Kidney epithelial cell (primary cell): ENCODE measurements around the gene EPHA4. TPM values are rescaled to one million over a fixed set of nuclear protein-coding genes. Genes with fewer than 3 reads are reported as not detected.
"Not testable (repeated sequence)": the region's sequence is repeated elsewhere in the genome, so short reads cannot be mapped to it uniquely, and the experiment has no call there.

Source experiments
- DNase-seq: peaks from one replicate; pipeline ENCODE4 v3.0.0-alpha.2; 2010; ENCODE audit warnings: low read depth
- H3K27me3 ChIP-seq: 2 replicates; pipeline ENCODE4 v1.6.0; 2011; ENCODE audit warnings: low read length; ENCODE audit not compliant: control insufficient read depth, insufficient read depth
- H3K36me3 ChIP-seq: 2 replicates; pipeline ENCODE4 v1.5.1; 2011; ENCODE audit warnings: low read length; ENCODE audit not compliant: control insufficient read depth, insufficient read depth
- H3K4me3 ChIP-seq: 2 replicates; pipeline ENCODE4 v1.5.1; 2011; ENCODE audit warnings: low read depth, mild to moderate bottlenecking, control low read depth, low read length
- CTCF ChIP-seq: IDR thresholded peaks from 2 replicates; pipeline ENCODE4 v1.5.1; 2011; ENCODE audit warnings: mild to moderate bottlenecking, moderate library complexity, low read length, control low read depth, inconsistent platforms; ENCODE audit not compliant: insufficient read depth, poor library complexity, severe bottlenecking
- total RNA-seq: library from RNA; depleted of rRNA; stranded (reverse); fragments of >200 nt; gene quantifications from 2 replicates; pipeline ENCODE4 v1.2.3, GENCODE V29; 2015

EPHA4 gene
- total RNA-seq, 1 donor from 2014 or later: 6.6 TPM

GRCh38 chr2:221517696-221518151 lies 54.4 kb downstream of the EPHA4 start:
- TF ChIP-seq CTCF: no peak
- H3K4me3 ChIP-seq: no peak overlapping the region
- no peaks in the 10 kb centered on the region for H3K27me3 ChIP-seq
- H3K36me3 ChIP-seq: no peaks in the 10 kb centered on the region
- DNase-seq: no peak

DNA sequence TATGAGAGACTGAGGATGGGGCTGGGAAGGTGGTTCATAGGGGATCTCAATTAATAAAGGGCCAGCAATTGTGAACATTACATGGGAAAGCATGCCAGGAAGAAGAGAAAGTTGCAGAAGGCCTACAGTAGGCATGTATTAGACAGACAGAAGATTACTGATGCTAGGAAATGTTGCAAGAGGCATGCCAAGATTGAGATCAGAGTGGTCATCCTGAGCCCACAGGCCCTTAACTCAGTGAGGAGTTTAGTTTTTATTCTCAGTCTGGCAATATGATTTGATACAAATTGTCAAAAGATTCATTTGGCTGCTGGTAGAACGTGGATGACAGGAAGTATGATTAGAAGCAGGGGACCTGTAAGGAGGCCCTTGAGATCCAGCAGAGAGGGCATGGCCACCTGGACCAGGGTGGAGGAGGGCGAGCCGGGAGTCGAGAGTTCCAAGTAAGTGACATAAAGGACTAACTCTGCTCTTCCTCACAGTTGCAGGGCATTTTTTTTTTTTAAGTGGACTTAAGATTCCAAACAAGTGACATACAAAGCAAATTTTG lies 54.9 kb downstream of the EPHA4 start:
- DNase-seq: no peak
- Histone ChIP-seq H3K36me3 (no peaks in the 10 kb centered on the region), H3K27me3 (no peaks in the 10 kb centered on the region), H3K4me3 (no peak overlapping the region)
- TF ChIP-seq CTCF: no peak

- Histone ChIP-seq H3K4me3 (no peak overlapping the region), H3K36me3 (no peaks in the 10 kb centered on the region), H3K27me3 (no peaks in the 10 kb centered on the region)
- no peak for DNase-seq
- no peak for TF ChIP-seq CTCF
Observed at GRCh38 chr2:221515864-221516263, 56.2 kb downstream of the EPHA4 start.

GRCh38 chr2:221514305-221515040 lies 57.6 kb downstream of the EPHA4 start:
- H3K36me3 ChIP-seq: no peaks in the 10 kb centered on the region
- TF ChIP-seq CTCF: no peak
- no peak overlapping the region for H3K4me3 ChIP-seq
- H3K27me3 ChIP-seq: no peaks in the 10 kb centered on the region
- DNase-seq: no peak

DNA sequence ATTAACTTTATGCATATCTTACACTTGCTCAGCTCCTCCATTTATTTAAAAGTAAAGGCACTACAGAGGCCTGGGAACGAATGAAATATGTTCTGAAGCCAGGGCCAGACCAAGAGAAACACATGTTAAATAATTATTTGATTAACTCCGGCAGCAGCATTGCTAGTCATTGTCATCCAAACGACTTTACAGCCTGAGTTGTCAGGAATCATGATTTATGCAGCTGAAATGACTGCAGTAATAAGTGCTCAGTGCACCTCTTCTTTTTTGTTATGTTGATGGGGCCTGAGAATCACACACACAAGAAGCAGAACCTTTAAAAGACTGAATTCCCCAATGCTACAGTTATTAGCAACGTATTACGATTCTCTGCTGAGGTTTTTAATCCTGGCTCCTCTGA lies 58.9 kb downstream of the EPHA4 start:
- H3K27me3 ChIP-seq: no peaks in the 10 kb centered on the region
- no peaks in the 10 kb centered on the region for H3K36me3 ChIP-seq
- no peak for TF ChIP-seq CTCF
- no peak overlapping the region for H3K4me3 ChIP-seq
- no peak for DNase-seq

DNA sequence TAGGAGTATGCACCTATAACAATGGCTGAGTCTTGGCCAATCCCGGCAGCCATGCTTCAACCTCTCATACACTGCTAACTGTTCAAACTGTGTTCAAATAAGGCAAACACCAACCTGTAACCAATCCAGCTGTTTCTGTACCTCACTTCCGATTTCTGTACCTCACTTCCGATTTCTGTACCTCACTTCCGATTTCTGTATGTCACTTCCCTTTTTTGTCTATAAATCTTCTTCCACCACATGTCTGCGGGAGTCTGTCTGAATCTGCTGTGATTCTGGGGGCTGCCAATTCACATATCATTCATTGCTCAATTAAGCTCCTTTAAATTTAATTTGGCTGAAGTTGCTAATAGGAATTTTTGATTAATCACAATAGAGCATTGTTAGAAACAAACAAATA lies 60.8 kb downstream of the EPHA4 start:
- not testable (repeated sequence) for DNase-seq, H3K4me3 ChIP-seq, H3K27me3 ChIP-seq, H3K36me3 ChIP-seq
